Neuronal stem cell (in vitro differentiated cells): ENCODE results near the gene TESPA1.
"Not testable (repeated sequence)": the region's sequence is repeated elsewhere in the genome, so short reads cannot be mapped to it uniquely, and the experiment has no call there.

Experiments used
- DNase-seq: peaks from one replicate; pipeline ENCODE4 v3.0.0-alpha.2; 2013; ENCODE audit warnings: low spot score
- H2AFZ ChIP-seq: one replicate; pipeline ENCODE4 v1.6.1; 2013; ENCODE audit warnings: mild to moderate bottlenecking, low read length, inconsistent platforms
- H2AK5ac ChIP-seq: 2 replicates; pipeline ENCODE4 v1.6.1; 2013; ENCODE audit warnings: low read depth, mild to moderate bottlenecking, inconsistent platforms, low read length, moderate library complexity, mixed read lengths
- H2BK120ac ChIP-seq: 2 replicates; pipeline ENCODE4 v1.6.1; 2013; ENCODE audit warnings: low read depth, mild to moderate bottlenecking, inconsistent platforms, low read length, moderate library complexity, mixed read lengths
- H2BK12ac ChIP-seq: one replicate; pipeline ENCODE4 v1.6.1; 2013; ENCODE audit warnings: low read length, inconsistent platforms
- H2BK15ac ChIP-seq: 2 replicates; pipeline ENCODE4 v1.6.1; 2013; ENCODE audit warnings: mild to moderate bottlenecking, low read length, inconsistent platforms, mixed read lengths
- H2BK5ac ChIP-seq: one replicate; pipeline ENCODE4 v1.6.1; 2013; ENCODE audit warnings: inconsistent platforms, mild to moderate bottlenecking, low read length, moderate library complexity
- H3K14ac ChIP-seq: one replicate; pipeline ENCODE4 v1.6.1; 2013; ENCODE audit warnings: low read length, inconsistent platforms
- H3K18ac ChIP-seq: 2 replicates; pipeline ENCODE4 v1.6.1; 2013; ENCODE audit warnings: low read length, inconsistent platforms
- H3K23ac ChIP-seq: 2 replicates; pipeline ENCODE4 v1.6.1; 2013; ENCODE audit warnings: low read depth, mild to moderate bottlenecking, mixed read lengths, low read length, inconsistent platforms; ENCODE audit not compliant: poor library complexity
- H3K27ac ChIP-seq: replicated peaks from 3 replicates; pipeline ENCODE4 v1.5.1; 2013; ENCODE audit warnings: low read length, inconsistent platforms
- H3K27me3 ChIP-seq, 3 experiments: 2 replicates each; pipeline ENCODE4 v1.6.1; 2013; ENCODE audit warnings: low read length in 3 of 3, mild to moderate bottlenecking in 2 of 3, inconsistent platforms in 1 of 3, low read depth in 1 of 3, mixed read lengths in 1 of 3, moderate library complexity in 1 of 3; ENCODE audit not compliant: control insufficient read depth in 3 of 3, insufficient read depth in 3 of 3
- H3K36me3 ChIP-seq, 2 donors: replicated peaks in 1 of 2; 2 replicates each; pipeline ENCODE4 v1.6.1; 2013; ENCODE audit warnings: low read length in 2 of 2; ENCODE audit not compliant: control insufficient read depth in 2 of 2, insufficient read depth in 2 of 2
- H3K4ac ChIP-seq: 2 replicates; pipeline ENCODE4 v1.6.1; 2013; ENCODE audit warnings: inconsistent platforms, mild to moderate bottlenecking, low read length, moderate library complexity
- H3K4me1 ChIP-seq, 2 donors: 1 replicate in 1 of 2; 2 replicates in 1 of 2; pipeline ENCODE4 v1.6.1; 2013; ENCODE audit warnings: low read length in 2 of 2, low read depth in 1 of 2; ENCODE audit not compliant: control insufficient read depth in 2 of 2, insufficient read depth in 1 of 2
- H3K4me2 ChIP-seq: one replicate; pipeline ENCODE4 v1.6.1; 2013; ENCODE audit warnings: mild to moderate bottlenecking, low read length, inconsistent platforms; ENCODE audit not compliant: insufficient read depth, poor library complexity, severe bottlenecking
- H3K4me3 ChIP-seq, 2 donors: 2 replicates each; pipeline ENCODE4 v1.5.1; 2013; ENCODE audit warnings: low read length in 2 of 2, mild to moderate bottlenecking in 2 of 2, inconsistent platforms in 1 of 2, moderate library complexity in 1 of 2
- H3K79me1 ChIP-seq: one replicate; pipeline ENCODE4 v1.6.1; 2013; ENCODE audit warnings: low read depth, mild to moderate bottlenecking, inconsistent platforms, low read length, moderate library complexity
- H3K9ac ChIP-seq: one replicate; pipeline ENCODE4 v1.6.1; 2013; ENCODE audit warnings: mild to moderate bottlenecking, low read depth, low read length, inconsistent platforms; ENCODE audit not compliant: poor library complexity
- H3K9me3 ChIP-seq, 2 donors: replicated peaks in 1 of 2; 2 replicates each; pipeline versions ENCODE3 to v1.6.1; 2013; ENCODE audit warnings: low read length in 2 of 2, mild to moderate bottlenecking in 2 of 2, inconsistent platforms in 1 of 2, low read depth in 1 of 2, mixed read lengths in 1 of 2, moderate library complexity in 1 of 2; ENCODE audit not compliant: control insufficient read depth in 2 of 2, insufficient read depth in 1 of 2
- H4K8ac ChIP-seq: one replicate; pipeline ENCODE4 v1.6.1; 2013; ENCODE audit warnings: low read depth, mild to moderate bottlenecking, inconsistent platforms, low read length, moderate library complexity
- H4K91ac ChIP-seq: one replicate; pipeline ENCODE4 v1.6.1; 2013; ENCODE audit warnings: low read length, low read depth, mild to moderate bottlenecking, inconsistent platforms; ENCODE audit not compliant: poor library complexity
- WGBS, 2 donors: extraction: QIAGEN DNeasy Blood & Tissue Kit; methylation state at CpG; one replicate each; pipeline ENCODE4 v1.1.7; 2013; ENCODE audit warnings: missing lambda C conversion rate in 2 of 2, mixed read lengths in 1 of 2; ENCODE audit not compliant: insufficient read length in 2 of 2, insufficient replicate concordance in 1 of 2; ENCODE audit errors: extremely low coverage in 2 of 2; 5-methylcytosine and 5-hydroxymethylcytosine counted together

The TESPA1 gene

DNA sequence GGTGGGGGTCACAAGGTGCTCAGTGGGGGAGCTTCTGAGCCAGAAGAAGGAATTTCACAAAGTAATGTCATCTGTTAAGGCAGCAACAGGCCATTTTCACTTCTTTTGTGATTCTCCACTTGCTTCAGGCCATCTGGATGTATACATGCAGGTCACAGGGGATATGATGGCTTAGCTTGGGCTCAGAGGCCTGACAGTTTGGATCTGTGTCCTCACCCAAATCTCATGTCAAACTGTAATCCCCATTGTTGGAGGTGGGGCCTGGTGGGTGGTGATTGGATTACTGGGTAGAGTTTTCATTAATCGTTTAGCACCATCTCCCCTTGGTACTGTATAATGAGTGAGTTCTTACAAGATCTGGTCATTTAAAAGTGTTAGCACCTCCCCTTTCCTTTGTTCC lies 36.4 kb downstream of the TESPA1 start:
- Histone ChIP-seq H2BK5ac (no peak overlapping the region), H3K36me3 (no peaks in the 10 kb centered on the region), H3K27ac (no peak overlapping the region), H3K14ac (no peak overlapping the region), H3K18ac (no peak overlapping the region), H2AFZ (no peak overlapping the region), H3K9ac (no peak overlapping the region), H2BK120ac (no peak overlapping the region), H3K4me2 (no peak overlapping the region), H2AK5ac (no peak overlapping the region), H2BK12ac (no peak overlapping the region), H4K8ac (no peak overlapping the region), H3K4me1 (no peaks in the 10 kb centered on the region), H3K27me3 (no peaks in the 10 kb centered on the region), H3K23ac (no peak overlapping the region), H3K79me1 (no peaks in the 10 kb centered on the region), H4K91ac (no peak overlapping the region), H3K4me3 (no peak overlapping the region), H3K4ac (no peak overlapping the region), H2BK15ac (no peak overlapping the region), H3K9me3 (no peaks in the 10 kb centered on the region)
- DNase-seq, result no peak
- no CpG with 5 or more reads among the region's 1 CpG for WGBS, 2 donors

DNA sequence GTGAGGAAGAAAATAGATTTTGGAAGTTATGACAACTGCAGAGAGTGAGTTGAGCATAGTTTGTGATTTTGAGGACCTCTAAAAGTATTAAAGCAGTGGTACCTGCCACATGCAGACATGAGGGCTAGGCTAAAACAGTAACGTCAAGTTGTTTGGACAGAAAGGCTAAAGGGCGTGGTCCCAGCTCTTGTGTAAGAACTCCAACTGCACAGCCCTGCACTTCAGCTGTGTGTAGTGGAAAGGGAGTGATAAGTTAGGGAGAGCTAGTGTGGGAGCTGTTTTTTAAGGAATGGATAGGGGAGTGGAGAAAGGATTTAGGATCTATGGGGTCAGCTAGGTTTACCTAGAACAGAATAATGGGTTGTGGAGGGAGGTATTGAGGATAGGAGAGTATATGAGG lies 39.5 kb downstream of the TESPA1 start:
- Histone ChIP-seq H2BK12ac (no peak overlapping the region), H3K36me3 (no peaks in the 10 kb centered on the region), H3K14ac (no peak overlapping the region), H3K23ac (no peak overlapping the region), H3K9me3 (no peaks in the 10 kb centered on the region), H3K27me3 (peaks cover 0 to 5% (median 0%) of the 10 kb centered on the region in 3 experiments), H3K4me3 (no peak overlapping the region), H3K9ac (no peak overlapping the region), H2BK5ac (no peak overlapping the region), H3K18ac (no peak overlapping the region), H3K79me1 (no peaks in the 10 kb centered on the region), H3K4ac (no peak overlapping the region), H3K4me2 (no peak overlapping the region), H2BK15ac (no peak overlapping the region), H4K91ac (no peak overlapping the region), H2AK5ac (no peak overlapping the region), H3K4me1 (peaks cover 0 to 7% of the 10 kb centered on the region in 2 donors), H2AFZ (no peak overlapping the region), H4K8ac (no peak overlapping the region), H3K27ac (no peak overlapping the region), H2BK120ac (no peak overlapping the region)
- DNase-seq, result no peak
- WGBS, 2 donors, result no CpG with 5 or more reads among the region's 2 CpGs

DNA sequence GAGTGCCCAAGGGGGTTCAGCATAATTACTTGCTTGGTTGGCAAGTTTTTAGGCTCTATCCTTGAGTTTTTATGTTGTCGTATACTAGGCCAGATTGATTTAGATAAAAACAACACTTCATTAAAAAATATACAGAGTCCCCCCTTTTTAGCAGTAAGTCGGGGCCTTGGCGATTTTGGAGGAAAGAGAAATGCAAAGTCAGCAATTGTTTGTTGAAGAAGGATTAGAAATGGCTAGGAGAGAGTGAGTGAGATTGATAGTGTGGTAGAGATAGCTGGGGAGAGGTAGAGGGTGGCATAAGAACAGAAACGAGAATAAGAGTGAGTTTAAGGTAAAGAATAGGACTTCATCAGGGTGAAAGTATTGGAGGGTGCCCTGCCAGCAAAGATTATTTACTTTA lies 41.3 kb downstream of the TESPA1 start:
- not testable (repeated sequence) for H2AK5ac ChIP-seq, H3K27ac ChIP-seq, H2BK12ac ChIP-seq, H3K36me3 ChIP-seq, H3K9me3 ChIP-seq, H3K79me1 ChIP-seq, H2AFZ ChIP-seq, H2BK15ac ChIP-seq, H3K4me2 ChIP-seq, H3K27me3 ChIP-seq, H2BK120ac ChIP-seq, H3K14ac ChIP-seq, H3K4ac ChIP-seq, H3K18ac ChIP-seq, H4K8ac ChIP-seq, H4K91ac ChIP-seq, H2BK5ac ChIP-seq, H3K4me3 ChIP-seq, DNase-seq, H3K4me1 ChIP-seq, H3K23ac ChIP-seq, H3K9ac ChIP-seq
- WGBS, 2 donors, result 100% methylated on average over 1 of the region's 4 CpGs; no CpG with 5 or more reads in 1 of the 2 donors

DNA sequence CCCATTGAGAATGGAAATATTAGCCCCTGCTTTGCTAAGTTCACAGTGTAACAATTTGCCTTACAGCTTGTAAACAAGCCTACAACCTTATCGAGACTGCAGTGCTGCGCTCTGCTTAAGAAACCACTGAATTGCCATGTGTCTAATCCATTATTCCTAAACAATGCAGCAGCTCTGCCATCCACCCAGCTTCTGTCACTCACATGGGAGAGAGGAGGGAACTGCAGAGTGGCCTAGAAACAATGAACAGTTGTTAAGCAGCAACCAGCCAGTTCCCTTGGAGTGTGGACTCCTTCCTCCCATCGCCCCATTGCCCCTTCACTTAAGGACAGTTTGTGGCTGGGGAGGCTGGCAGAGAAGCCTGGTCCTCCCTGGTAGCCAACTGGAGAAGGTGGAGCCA lies 42.9 kb downstream of the TESPA1 start:
- Histone ChIP-seq H2BK12ac (no peak overlapping the region), H3K27ac (no peak overlapping the region)

More for the DNA sequence above, 42.9 kb downstream of the TESPA1 start:
- WGBS, 2 donors, result no CpG with 5 or more reads among the region's 3 CpGs
- Histone ChIP-seq H3K23ac (no peak overlapping the region), H3K4me2 (no peak overlapping the region), H3K9me3 (no peaks in the 10 kb centered on the region), H3K27me3 (peaks cover 0 to 5% (median 0%) of the 10 kb centered on the region in 3 experiments), H3K79me1 (no peaks in the 10 kb centered on the region), H3K4me1 (peaks cover 0 to 11% of the 10 kb centered on the region in 2 donors), H2AK5ac (no peak overlapping the region), H3K18ac (peak overlapping the region; percentile 6), H3K4me3 (no peak overlapping the region), H4K8ac (no peak overlapping the region), H4K91ac (no peak overlapping the region), H3K4ac (no peak overlapping the region), H2BK5ac (no peak overlapping the region), H2BK120ac (no peak overlapping the region), H2AFZ (peak overlapping the region; percentile 20), H3K9ac (no peak overlapping the region), H3K14ac (no peak overlapping the region), H3K36me3 (no peaks in the 10 kb centered on the region), H2BK15ac (no peak overlapping the region)
- DNase-seq, result no peak
